H9 (cell line): ENCODE data around the gene TTC9. TPM values are rescaled to one million over a fixed set of nuclear protein-coding genes. Genes with fewer than 3 reads are reported as not detected.
A peak's percentile ranks its signal among the peaks of the same experiment; 100 is the strongest.

Experiments
- DNase-seq: peaks from one replicate; pipeline ENCODE4 v3.0.0-alpha.2; 2017
- H2AFZ ChIP-seq: one replicate; pipeline ENCODE4 v1.6.1; 2013; ENCODE audit warnings: mild to moderate bottlenecking, low read length, control low read depth, moderate library complexity
- H2AK5ac ChIP-seq: 2 replicates; pipeline ENCODE4 v1.6.1; 2013; ENCODE audit warnings: low read length, control low read depth, mixed read lengths; ENCODE audit not compliant: insufficient read length
- H2BK120ac ChIP-seq: one replicate; pipeline ENCODE4 v1.6.1; 2013; ENCODE audit warnings: low read depth, mild to moderate bottlenecking, low read length, control low read depth, inconsistent platforms; ENCODE audit not compliant: poor library complexity, severe bottlenecking
- H2BK12ac ChIP-seq: 2 replicates; pipeline ENCODE4 v1.6.1; 2013; ENCODE audit warnings: low read length, control low read depth, mixed read lengths, low read depth; ENCODE audit not compliant: insufficient read length
- H2BK15ac ChIP-seq: 2 replicates; pipeline ENCODE4 v1.6.1; 2013; ENCODE audit warnings: low read depth, low read length, control low read depth
- H2BK20ac ChIP-seq: one replicate; pipeline ENCODE4 v1.6.1; 2013; ENCODE audit warnings: low read depth, mild to moderate bottlenecking, low read length, control low read depth, inconsistent platforms; ENCODE audit not compliant: poor library complexity, severe bottlenecking
- H2BK5ac ChIP-seq: 2 replicates; pipeline ENCODE4 v1.6.1; 2013; ENCODE audit warnings: low read length, control low read depth, mixed read lengths; ENCODE audit not compliant: insufficient read length
- H3K14ac ChIP-seq: 2 replicates; pipeline ENCODE4 v1.6.1; 2013; ENCODE audit warnings: low read length, control low read depth; ENCODE audit not compliant: insufficient read depth
- H3K18ac ChIP-seq: 2 replicates; pipeline ENCODE4 v1.6.1; 2013; ENCODE audit warnings: low read depth, mild to moderate bottlenecking, mixed read lengths, low read length, control low read depth; ENCODE audit not compliant: insufficient read length
- H3K23ac ChIP-seq: 2 replicates; pipeline ENCODE4 v1.6.1; 2013; ENCODE audit warnings: low read length, control low read depth, mixed read lengths, low read depth; ENCODE audit not compliant: insufficient read length
- H3K23me2 ChIP-seq: 2 replicates; pipeline ENCODE4 v1.6.1; 2013; ENCODE audit warnings: low read depth, mild to moderate bottlenecking, mixed read lengths, low read length, control low read depth; ENCODE audit not compliant: insufficient read length, poor library complexity, severe bottlenecking
- H3K27ac ChIP-seq: 2 replicates; pipeline ENCODE4 v1.5.1; 2013; ENCODE audit warnings: low read length, control low read depth, mixed read lengths, low read depth; ENCODE audit not compliant: insufficient read length
- H3K27me3 ChIP-seq: 2 replicates; pipeline ENCODE4 v1.6.1; 2013; ENCODE audit warnings: low read length, control low read depth, inconsistent platforms; ENCODE audit not compliant: insufficient read depth
- H3K4ac ChIP-seq: 2 replicates; pipeline ENCODE4 v1.6.1; 2013; ENCODE audit warnings: low read depth, mild to moderate bottlenecking, control low read depth, inconsistent platforms, low read length, moderate library complexity
- H3K4me1 ChIP-seq: 2 replicates; pipeline ENCODE4 v1.6.1; 2013; ENCODE audit warnings: low read length, control low read depth, inconsistent platforms; ENCODE audit not compliant: insufficient read depth
- H3K4me2 ChIP-seq: 2 replicates; pipeline ENCODE4 v1.6.1; 2013; ENCODE audit warnings: low read length, control low read depth, mixed read lengths; ENCODE audit not compliant: insufficient read length, insufficient read depth
- H3K56ac ChIP-seq: 2 replicates; pipeline ENCODE4 v1.6.1; 2013; ENCODE audit warnings: low read depth, mild to moderate bottlenecking, mixed read lengths, low read length, control low read depth; ENCODE audit not compliant: insufficient read length
- H3K79me1 ChIP-seq: 2 replicates; pipeline ENCODE4 v1.6.1; 2013; ENCODE audit warnings: low read depth, mild to moderate bottlenecking, moderate library complexity, low read length, control low read depth, inconsistent platforms; ENCODE audit not compliant: insufficient read depth, poor library complexity, severe bottlenecking
- H3K79me2 ChIP-seq: 2 replicates; pipeline ENCODE4 v1.6.1; 2013; ENCODE audit warnings: low read length, control low read depth, inconsistent platforms; ENCODE audit not compliant: insufficient read depth
- H3K9ac ChIP-seq: 2 replicates; pipeline ENCODE4 v1.6.1; 2013; ENCODE audit warnings: low read length, control low read depth, mixed read lengths; ENCODE audit not compliant: insufficient read length; ENCODE audit errors: extremely low read depth
- H3K9me3 ChIP-seq: one replicate; pipeline ENCODE4 v1.6.1; 2013; ENCODE audit warnings: low read depth, low read length, inconsistent platforms; ENCODE audit not compliant: control insufficient read depth
- H3T11ph ChIP-seq: one replicate; pipeline ENCODE4 v1.6.1; 2013; ENCODE audit warnings: mild to moderate bottlenecking, low read length, control low read depth, inconsistent platforms
- H4K20me1 ChIP-seq: one replicate; pipeline ENCODE4 v1.6.1; 2013; ENCODE audit not compliant: control insufficient read depth, insufficient read length, insufficient read depth
- H4K5ac ChIP-seq: 2 replicates; pipeline ENCODE4 v1.6.1; 2013; ENCODE audit warnings: low read depth, mild to moderate bottlenecking, mixed read lengths, low read length, control low read depth; ENCODE audit not compliant: insufficient read length
- H4K8ac ChIP-seq: replicated peaks from 2 replicates; pipeline ENCODE4 v1.6.1; 2013; ENCODE audit warnings: low read length, control low read depth, mixed read lengths, low read depth; ENCODE audit not compliant: insufficient read length
- H4K91ac ChIP-seq: 2 replicates; pipeline ENCODE4 v1.6.1; 2013; ENCODE audit warnings: low read depth, mild to moderate bottlenecking, moderate library complexity, mixed read lengths, low read length, control low read depth; ENCODE audit not compliant: insufficient read length
- H3K27ac Mint-ChIP-seq, 3 experiments: 2 replicates in 2 of 3; 3 replicates in 1 of 3; pipeline ENCODE4 v1.8.0; 2020 to 2021; ENCODE audit warnings: mixed read lengths in 3 of 3, mild to moderate bottlenecking in 1 of 3, moderate library complexity in 1 of 3
- H3K27me3 Mint-ChIP-seq: 2 replicates; pipeline ENCODE4 v1.8.0; 2021; ENCODE audit warnings: low read depth, mild to moderate bottlenecking, moderate library complexity, mixed read lengths
- H3K36me3 Mint-ChIP-seq, 3 experiments: 2 replicates in 2 of 3; 3 replicates in 1 of 3; pipeline ENCODE4 v1.8.0; 2020 to 2021; ENCODE audit warnings: low read depth in 3 of 3, mixed read lengths in 3 of 3; ENCODE audit not compliant: insufficient read depth in 1 of 3
- H3K4me1 Mint-ChIP-seq, 2 experiments: 2 replicates each; pipeline ENCODE4 v1.8.0; 2020; ENCODE audit warnings: mixed read lengths in 2 of 2
- H3K4me3 Mint-ChIP-seq, 2 experiments: 2 replicates in 1 of 2; 3 replicates in 1 of 2; pipeline ENCODE4 v1.8.0; 2020 to 2021; ENCODE audit warnings: mild to moderate bottlenecking in 2 of 2, mixed read lengths in 2 of 2, moderate library complexity in 1 of 2
- H3K9me3 Mint-ChIP-seq, 2 experiments: 2 replicates in 1 of 2; 3 replicates in 1 of 2; pipeline ENCODE4 v1.8.0; 2020; ENCODE audit warnings: mild to moderate bottlenecking in 2 of 2, mixed read lengths in 2 of 2, moderate library complexity in 1 of 2
- WGBS: extraction: QIAGEN DNeasy Blood & Tissue Kit; methylation state at CpG from one replicate; pipeline ENCODE4 v1.1.7; 2013; ENCODE audit warnings: missing lambda C conversion rate, low lambda C conversion rate, mixed read lengths; ENCODE audit not compliant: insufficient read length; ENCODE audit errors: extremely low coverage; 5-methylcytosine and 5-hydroxymethylcytosine counted together
- total RNA-seq: library from RNA; stranded (reverse); gene quantifications from 2 replicates; pipeline ENCODE4 v1.2.1, GENCODE V29; 2021
- TF ChIP-seq, protein P1 (sequence below): fragments of 200-600 bp; sonication (generic); conservative IDR thresholded peaks from 3 replicates; pipeline ENCODE4 v1.8.0; 2021; ENCODE audit warnings: antibody characterized with exemption, mild to moderate bottlenecking

TTC9 gene
- total RNA-seq, 1 experiment from 2014 or later = 17.4 TPM

DNA sequence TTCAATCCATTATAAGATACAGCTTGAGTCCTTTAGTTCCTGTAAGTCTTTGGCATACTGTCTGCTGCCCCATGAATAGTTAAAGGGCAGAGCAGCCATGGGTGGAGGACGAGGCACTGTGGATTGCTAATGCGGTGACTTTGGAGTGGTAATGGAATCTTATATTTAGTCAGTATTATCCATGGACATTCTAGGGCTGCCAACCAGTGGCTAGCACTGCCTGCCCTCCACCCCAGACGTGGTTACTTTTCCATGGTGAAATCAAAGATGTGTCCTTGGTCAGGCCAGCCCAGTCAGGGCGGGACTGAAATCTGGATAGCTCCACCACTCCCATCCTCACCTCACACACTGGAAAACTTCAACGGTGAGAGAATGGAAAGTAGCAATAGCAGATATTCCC is 2.3 kb downstream of the TTC9 start:
- no peak for DNase-seq
- H3K9me3 ChIP-seq = no peaks in the 10 kb centered on the region
- H3K56ac ChIP-seq = no peak overlapping the region
- peaks cover 4% of the 10 kb centered on the region for H3K79me1 ChIP-seq
- H3T11ph ChIP-seq = no peak overlapping the region
- peaks cover 21% of the 10 kb centered on the region for H3K23me2 ChIP-seq
- Mint-ChIP-seq H3K27ac (peak overlapping the region in 1 of 3 experiments; percentile 63; a peak in 1 of 7 replicates), H3K27me3 (no peaks in the 10 kb centered on the region), H3K4me1 (peaks cover 61 to 66% of the 10 kb centered on the region in 2 experiments), H3K36me3 (peaks cover 0 to 12% (median 6%) of the 10 kb centered on the region in 3 experiments; a peak in 5 of 7 replicates), H3K9me3 (no peaks in the 10 kb centered on the region), H3K4me3 (peak overlapping the region; percentile 87 to 90)
- no peaks in the 10 kb centered on the region for H4K20me1 ChIP-seq
- H4K91ac ChIP-seq = no peak overlapping the region
- TF ChIP-seq, protein P1, sequence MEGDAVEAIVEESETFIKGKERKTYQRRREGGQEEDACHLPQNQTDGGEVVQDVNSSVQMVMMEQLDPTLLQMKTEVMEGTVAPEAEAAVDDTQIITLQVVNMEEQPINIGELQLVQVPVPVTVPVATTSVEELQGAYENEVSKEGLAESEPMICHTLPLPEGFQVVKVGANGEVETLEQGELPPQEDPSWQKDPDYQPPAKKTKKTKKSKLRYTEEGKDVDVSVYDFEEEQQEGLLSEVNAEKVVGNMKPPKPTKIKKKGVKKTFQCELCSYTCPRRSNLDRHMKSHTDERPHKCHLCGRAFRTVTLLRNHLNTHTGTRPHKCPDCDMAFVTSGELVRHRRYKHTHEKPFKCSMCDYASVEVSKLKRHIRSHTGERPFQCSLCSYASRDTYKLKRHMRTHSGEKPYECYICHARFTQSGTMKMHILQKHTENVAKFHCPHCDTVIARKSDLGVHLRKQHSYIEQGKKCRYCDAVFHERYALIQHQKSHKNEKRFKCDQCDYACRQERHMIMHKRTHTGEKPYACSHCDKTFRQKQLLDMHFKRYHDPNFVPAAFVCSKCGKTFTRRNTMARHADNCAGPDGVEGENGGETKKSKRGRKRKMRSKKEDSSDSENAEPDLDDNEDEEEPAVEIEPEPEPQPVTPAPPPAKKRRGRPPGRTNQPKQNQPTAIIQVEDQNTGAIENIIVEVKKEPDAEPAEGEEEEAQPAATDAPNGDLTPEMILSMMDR = no peak
- H3K79me2 ChIP-seq = peaks cover 51% of the 10 kb centered on the region; the same call in 1 of the 2 replicates
- no peak overlapping the region for H2AFZ ChIP-seq
- no peak overlapping the region for H3K9ac ChIP-seq
- no CpG with 5 or more reads among the region's 5 CpGs for WGBS
- H3K27me3 ChIP-seq = no peaks in the 10 kb centered on the region
- H3K4me2 ChIP-seq = peak overlapping the region; percentile 99
- no peak overlapping the region for H2BK120ac ChIP-seq
- H2BK20ac ChIP-seq = no peak overlapping the region
- H2BK15ac ChIP-seq = no peak overlapping the region
- peaks cover 30% of the 10 kb centered on the region for H3K4me1 ChIP-seq
- no peak overlapping the region for H3K4ac ChIP-seq
- no peak overlapping the region for H2BK12ac ChIP-seq
- no peak overlapping the region for H3K27ac ChIP-seq
- H4K8ac ChIP-seq = no peak overlapping the region
- H4K5ac ChIP-seq = no peak overlapping the region
- H3K23ac ChIP-seq = no peak overlapping the region
- H2BK5ac ChIP-seq = no peak overlapping the region
- no peak overlapping the region for H3K18ac ChIP-seq
- H2AK5ac ChIP-seq = no peak overlapping the region
- H3K14ac ChIP-seq = no peak overlapping the region
